ENCODE measurements around the gene TAPBP. TPM values are rescaled to one million over a fixed set of nuclear protein-coding genes. Genes with fewer than 3 reads are reported as not detected.

The TAPBP gene
- total RNA-seq, 1 donor from 2014 or later, result 144 TPM

DNA sequence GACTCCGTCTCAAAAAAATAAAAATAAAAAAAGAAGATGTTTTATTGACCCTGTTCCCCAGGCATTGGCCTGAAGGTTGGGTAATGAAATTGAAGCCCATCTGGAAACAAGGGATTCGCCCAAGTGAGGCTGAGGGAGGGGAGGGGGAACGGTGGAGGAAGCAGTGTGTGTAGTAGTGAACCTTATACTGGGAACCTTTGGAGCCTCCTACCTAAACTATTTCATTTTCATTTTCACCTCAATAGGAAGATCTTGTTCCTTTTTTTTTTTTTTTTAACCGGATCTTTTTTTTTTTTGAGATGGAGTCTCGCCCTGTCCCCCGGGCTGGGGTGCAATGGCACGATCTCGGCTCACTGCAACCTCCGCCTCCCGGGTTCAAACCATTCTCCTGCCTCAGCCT is 16.9 kb upstream of the TAPBP start:
- H3K4me3 ChIP-seq (ENCODE audit: low read depth, low read length), result no peak overlapping the region
- no peak for DNase-seq (ENCODE audit: low read depth)
- TF ChIP-seq, protein P1, sequence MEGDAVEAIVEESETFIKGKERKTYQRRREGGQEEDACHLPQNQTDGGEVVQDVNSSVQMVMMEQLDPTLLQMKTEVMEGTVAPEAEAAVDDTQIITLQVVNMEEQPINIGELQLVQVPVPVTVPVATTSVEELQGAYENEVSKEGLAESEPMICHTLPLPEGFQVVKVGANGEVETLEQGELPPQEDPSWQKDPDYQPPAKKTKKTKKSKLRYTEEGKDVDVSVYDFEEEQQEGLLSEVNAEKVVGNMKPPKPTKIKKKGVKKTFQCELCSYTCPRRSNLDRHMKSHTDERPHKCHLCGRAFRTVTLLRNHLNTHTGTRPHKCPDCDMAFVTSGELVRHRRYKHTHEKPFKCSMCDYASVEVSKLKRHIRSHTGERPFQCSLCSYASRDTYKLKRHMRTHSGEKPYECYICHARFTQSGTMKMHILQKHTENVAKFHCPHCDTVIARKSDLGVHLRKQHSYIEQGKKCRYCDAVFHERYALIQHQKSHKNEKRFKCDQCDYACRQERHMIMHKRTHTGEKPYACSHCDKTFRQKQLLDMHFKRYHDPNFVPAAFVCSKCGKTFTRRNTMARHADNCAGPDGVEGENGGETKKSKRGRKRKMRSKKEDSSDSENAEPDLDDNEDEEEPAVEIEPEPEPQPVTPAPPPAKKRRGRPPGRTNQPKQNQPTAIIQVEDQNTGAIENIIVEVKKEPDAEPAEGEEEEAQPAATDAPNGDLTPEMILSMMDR (conservative IDR thresholded peaks at IDR 0.05; ENCODE audit: low read depth, low read length), result no peak

DNA sequence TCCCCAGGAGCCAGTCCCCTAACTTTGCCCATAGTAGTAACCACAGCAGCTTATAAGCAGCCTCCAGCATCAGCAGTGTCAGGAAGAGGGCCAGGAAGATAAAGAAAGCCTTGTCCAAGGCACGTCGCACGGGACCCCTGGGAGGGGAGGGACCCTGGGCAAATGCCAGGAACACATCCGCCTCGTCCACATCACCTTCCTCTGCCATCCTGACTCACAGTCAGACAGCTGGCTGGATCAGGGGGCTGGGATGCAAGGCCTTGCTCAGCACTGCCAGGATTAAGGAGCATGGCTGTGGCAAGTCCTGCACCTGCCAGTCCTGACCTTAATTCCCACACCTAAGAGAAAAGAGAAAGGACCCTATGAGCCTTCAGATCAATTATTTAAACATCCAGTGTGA is 15.2 kb upstream of the TAPBP start:
- H3K4me3 ChIP-seq (ENCODE audit: low read depth, low read length), result no peak overlapping the region
- TF ChIP-seq, protein P1 (conservative IDR thresholded peaks at IDR 0.05; ENCODE audit: low read depth, low read length), result no peak
- DNase-seq (ENCODE audit: low read depth), result no peak

DNA sequence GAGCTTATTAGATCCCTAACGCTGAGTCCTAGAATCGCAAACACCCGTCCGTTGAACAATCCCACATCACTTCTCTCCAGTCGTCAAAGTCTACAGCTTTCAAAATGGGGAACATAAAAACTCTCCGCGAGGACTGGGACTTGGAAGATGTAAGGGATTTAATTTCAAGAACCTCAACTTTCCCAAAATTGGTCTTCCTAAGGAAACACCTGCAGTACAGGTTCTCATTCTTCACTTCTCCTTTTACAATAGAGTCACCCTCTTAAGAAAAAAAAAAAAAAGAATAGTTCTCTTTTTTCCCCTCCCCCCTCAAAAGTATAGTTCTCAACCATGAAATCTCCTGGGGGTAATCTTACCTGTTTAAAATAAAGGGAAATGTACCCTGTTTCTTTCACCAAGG is 10.2 kb upstream of the TAPBP start:
- TF ChIP-seq, protein P1 (conservative IDR thresholded peaks at IDR 0.05; ENCODE audit: low read depth, low read length), result no peak
- DNase-seq (ENCODE audit: low read depth), result no peak
- H3K4me3 ChIP-seq (ENCODE audit: low read depth, low read length), result peak overlapping the region; percentile 92

DNA sequence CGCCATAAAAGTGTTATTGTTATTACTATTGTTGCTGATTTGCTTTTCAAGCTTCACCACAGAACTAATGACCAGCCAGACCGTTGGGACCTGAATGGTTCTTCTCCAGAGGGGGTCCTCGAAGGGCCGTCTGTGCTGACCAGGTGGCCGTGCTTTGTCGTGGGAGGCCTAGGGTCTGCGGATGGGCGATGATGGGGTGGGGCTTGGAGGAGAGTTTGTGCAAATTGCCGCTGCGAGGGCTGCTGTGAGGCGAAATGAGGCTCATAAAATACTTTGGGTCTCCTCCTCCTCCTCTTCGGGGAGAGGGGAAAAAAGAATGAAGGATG is 9.7 kb upstream of the TAPBP start:
- H3K4me3 ChIP-seq (ENCODE audit: low read depth, low read length), result peak overlapping the region; percentile 92
- TF ChIP-seq, protein P1 (conservative IDR thresholded peaks at IDR 0.05; ENCODE audit: low read depth, low read length), result no peak
- no peak for DNase-seq (ENCODE audit: low read depth)

- TF ChIP-seq, protein P1 (conservative IDR thresholded peaks at IDR 0.05; ENCODE audit: low read depth, low read length), result no peak
- peak overlapping the region; percentile 92 for H3K4me3 ChIP-seq (ENCODE audit: low read depth, low read length)
- no peak for DNase-seq (ENCODE audit: low read depth)
Measured at GRCh38 chr6:33321227-33321626, 7.3 kb upstream of the TAPBP start.

GRCh38 chr6:33320315-33321181 is 6.7 kb upstream of the TAPBP start:
- no peak overlapping the region for H3K4me3 ChIP-seq (ENCODE audit: low read depth, low read length)
- no peak for DNase-seq (ENCODE audit: low read depth)
- TF ChIP-seq, protein P1 (conservative IDR thresholded peaks at IDR 0.05; ENCODE audit: low read depth, low read length), result no peak

- TF ChIP-seq, protein P1 (conservative IDR thresholded peaks at IDR 0.05; ENCODE audit: low read depth, low read length), result no peak
- H3K4me3 ChIP-seq (ENCODE audit: low read depth, low read length), result no peak overlapping the region
- DNase-seq (ENCODE audit: low read depth), result no peak
Measured at GRCh38 chr6:33319939-33320314, 6.0 kb upstream of the TAPBP start.

Measured in epithelial cell of proximal tubule (primary cell).